ENCODE data around the gene NCKIPSD.

GRCh38 chr3:48652923-48653715, 32.6 kb downstream of the NCKIPSD start:
- TF ChIP-seq CTCF (tag by site-specific recombination; IDR thresholded peaks at IDR 0.05), result no peak
- TF ChIP-seq ZBTB10 (tag by site-specific recombination; IDR thresholded peaks at IDR 0.05), result no peak
- TF ChIP-seq HOXD13 (CRISPR knock-in tag; IDR thresholded peaks at IDR 0.05; ENCODE audit: borderline replicate concordance), result no peak
- TF ChIP-seq YY1 (tag by site-specific recombination; IDR thresholded peaks at IDR 0.05), result no peak
- no peak for TF ChIP-seq ZNF600 (tag by site-specific recombination; IDR thresholded peaks at IDR 0.05)
- TF ChIP-seq ZNF561 (tag by site-specific recombination; IDR thresholded peaks at IDR 0.05; ENCODE audit: borderline replicate concordance), result no peak
- no peak for TF ChIP-seq ZSCAN5A (tag by site-specific recombination; IDR thresholded peaks at IDR 0.05)
- no peak for TF ChIP-seq ZNF558 (tag by site-specific recombination; IDR thresholded peaks at IDR 0.05)
- TF ChIP-seq ZBTB1 (tag by site-specific recombination; IDR thresholded peaks at IDR 0.05), result no peak
- no peak for TF ChIP-seq ZBTB7A (tag by site-specific recombination; IDR thresholded peaks at IDR 0.05; ENCODE audit: low read depth)
- no peak for TF ChIP-seq SP2 (tag by site-specific recombination; IDR thresholded peaks at IDR 0.05)

Measured in HEK293 (cell line).